Stimulated activated CD4-positive, alpha-beta T cell treated with anti-CD3 and anti-CD28 coated beads, Interleukin-4, amount 100 ng/mL, for 4 hours (primary cell): ENCODE measurements around the gene GFI1B.
"Not testable (repeated sequence)": the region's sequence is repeated elsewhere in the genome, so short reads cannot be mapped to it uniquely, and the experiment has no call there.

Experiments
- DNase-seq, 2 experiments: peaks; one replicate each; pipeline ENCODE4 v3.0.0-alpha.2; 2020

Gene GFI1B

DNA sequence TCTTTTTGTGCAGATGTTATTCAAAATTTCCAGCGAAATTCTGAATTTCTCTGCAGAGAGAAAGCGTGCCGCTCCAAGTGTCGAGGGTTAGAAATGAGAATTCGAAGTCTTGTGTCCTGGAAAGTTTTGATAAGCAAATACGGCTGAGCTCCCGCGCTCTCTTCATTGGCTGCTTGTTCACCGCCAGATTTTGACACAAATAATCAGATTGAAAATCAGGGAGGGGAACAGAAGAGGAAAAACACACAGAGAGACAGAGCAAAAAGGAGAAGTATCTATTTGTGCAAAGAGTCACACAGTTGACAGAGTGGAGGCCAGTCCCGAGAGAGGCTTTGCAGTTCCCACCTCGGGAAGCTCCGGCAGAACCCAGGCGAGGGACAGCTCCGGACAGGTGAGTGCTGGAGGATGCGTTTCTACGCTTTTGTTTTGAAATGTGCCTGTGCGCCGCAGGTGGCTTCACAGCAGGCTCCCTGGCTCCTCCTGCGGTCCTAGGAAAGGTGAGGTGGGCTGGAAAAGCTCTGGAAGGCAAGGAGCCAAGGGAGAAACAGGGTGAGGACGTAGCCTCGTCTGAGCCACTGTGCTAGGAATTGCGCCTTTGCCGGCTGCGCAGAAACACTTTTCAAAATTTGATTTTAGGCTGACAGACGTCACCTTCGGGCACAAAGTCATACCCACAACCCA, at the start of gene GFI1B:
GFI1B (plus strand) TSS at position 244 of the 681 bp plus-strand sequence. CDS start 7,985 bp downstream, outside the sequence.
- DNase-seq, result no peak

DNA sequence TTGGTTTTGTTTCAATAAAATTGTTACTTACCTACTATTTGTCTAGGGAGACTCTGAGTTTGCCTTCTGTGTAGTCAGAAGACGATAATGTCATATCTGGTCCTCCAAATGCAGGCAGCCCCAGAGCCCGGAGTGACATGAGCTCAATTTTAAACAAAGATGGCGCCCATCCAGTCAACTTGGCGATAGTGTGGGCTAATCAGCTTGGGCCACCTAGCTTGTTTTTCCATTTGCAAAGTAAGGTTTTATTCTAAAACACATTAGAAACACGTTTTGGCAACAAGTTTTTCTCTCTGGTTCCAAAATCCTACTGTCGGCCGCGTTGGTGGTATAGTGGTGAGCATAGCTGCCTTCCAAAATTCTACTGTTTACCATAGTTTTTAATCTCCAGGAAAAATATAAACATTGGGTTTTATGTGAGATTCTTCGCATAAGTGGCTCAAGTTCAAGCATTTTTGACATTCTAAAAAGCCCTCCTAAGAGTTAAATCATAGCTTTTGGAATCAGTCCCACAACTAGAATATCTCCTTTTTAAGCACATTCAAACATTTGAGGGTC, 47.2 kb upstream of the GFI1B start:
- DNase-seq, result no peak

DNA sequence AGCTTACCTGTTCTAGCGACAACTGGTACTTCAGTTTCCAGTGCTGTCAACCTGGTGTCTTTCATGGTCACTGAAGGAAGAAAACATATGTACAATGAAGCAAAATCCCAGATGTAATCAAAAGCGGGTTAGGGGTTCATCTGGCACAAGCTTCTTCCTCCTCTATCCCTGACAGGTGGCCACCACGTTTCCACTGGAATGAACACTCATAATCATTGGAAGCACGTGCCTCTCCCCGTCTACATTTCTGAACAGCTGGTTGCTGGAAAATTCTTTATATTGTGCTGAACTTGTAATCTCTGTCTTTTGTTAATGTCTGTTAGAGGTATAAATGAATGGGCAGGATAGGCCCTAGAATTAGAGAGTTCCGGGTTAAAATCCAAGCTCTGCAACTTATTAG, 43.5 kb upstream of the GFI1B start:
- DNase-seq, result no peak

DNA sequence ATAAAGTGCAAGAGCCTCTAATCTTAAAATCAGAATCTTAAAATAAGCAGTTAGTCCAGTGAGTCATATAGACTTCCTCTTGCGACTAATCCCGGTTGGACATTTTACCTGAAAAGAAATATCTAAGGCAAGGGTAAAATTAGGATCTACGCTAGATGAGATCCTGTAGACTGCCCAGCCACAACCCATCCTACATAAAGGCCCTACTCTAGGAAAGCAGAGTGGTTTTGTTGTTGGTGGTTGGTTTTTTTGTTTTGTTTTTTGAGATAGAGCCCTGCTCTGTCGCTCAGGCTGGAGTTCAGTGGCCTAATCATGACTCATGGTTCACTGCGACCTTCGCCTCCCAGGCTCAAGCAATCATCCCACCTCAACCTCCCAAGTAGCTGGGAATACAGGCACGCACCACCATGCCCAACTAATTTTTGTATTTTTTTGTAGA, 41.0 kb upstream of the GFI1B start:
- DNase-seq, result no peak

DNA sequence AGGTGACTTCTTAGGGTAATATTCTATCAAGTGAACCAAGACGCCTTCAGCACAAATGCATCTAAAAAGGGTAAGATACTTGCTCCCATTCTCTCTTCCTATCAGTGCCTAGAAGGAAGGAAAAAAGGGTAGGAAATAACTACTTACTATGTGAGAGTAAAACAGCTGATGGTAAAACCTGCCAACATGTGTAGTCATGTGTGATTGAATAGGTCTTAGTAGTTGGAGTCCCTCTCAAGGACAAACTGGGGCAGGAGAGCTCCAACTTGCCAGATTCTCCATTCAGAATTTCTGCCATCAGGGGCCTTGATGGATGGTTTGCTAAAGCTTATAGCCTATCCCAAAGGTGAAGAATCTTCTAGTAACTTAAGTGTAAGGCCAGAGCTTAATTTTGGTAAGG, 39.3 kb upstream of the GFI1B start:
- DNase-seq, result no peak

DNA sequence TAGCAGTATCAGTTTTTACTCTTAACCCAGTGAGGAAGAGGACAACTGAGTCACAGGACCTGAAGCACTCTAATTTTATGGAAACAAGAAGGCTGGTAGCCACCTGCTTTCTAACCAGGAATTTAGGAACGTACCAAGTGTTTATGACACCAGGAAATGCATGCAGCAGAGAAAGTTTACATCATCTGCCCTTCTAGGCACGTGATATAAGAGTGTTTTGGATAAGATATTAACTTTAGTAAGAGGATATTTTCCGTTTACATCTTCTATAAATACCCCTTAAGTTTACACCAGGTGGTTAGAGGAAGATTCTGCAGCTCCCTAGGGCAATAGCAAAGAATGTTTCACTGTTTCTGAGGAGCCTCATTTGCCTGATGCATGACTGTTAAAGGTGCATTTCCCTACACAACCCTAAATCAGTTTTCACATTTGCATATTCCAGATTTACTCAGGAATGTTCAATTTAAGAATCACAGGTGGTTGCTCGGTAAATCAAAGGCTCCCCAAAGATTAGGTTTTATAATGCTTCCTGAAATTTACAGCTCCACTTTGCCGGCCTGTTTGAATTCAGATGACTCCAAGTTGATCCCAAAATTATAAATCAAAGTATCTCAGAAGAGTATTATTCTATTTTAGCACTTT, 35.8 kb upstream of the GFI1B start:
- DNase-seq, result no peak

DNA sequence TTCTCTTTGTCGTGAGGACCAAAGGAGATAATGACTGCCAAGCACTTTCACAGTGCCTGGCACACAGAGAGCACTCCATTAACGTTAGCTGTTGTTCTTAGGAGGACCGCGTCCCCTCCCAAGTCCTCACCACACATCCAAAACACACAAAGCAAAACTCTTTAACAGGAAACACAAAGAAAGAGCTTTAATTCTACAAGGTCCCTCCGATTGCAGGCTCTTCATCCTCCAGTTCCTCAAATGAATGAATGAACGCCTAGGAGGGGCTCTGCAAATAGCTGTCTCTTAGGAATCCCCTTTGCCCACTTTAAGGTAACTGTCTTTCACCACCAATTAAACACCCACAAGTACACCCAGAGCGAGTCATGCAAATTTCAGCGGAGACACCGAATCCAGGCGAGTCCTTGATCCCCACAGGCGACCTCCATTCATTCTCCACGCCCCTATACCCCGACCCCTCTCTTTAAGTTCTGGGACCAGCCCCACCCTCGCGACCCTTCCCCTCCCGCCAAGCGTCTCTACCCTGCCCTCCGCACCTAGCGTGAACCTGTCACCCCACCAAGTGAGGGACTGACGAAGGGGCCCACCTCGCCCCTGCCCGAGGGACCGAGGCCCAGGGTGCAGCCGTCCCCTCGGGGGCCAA, 34.7 kb upstream of the GFI1B start:
- DNase-seq, result peak in 1 of 2 experiments; percentile 1

DNA sequence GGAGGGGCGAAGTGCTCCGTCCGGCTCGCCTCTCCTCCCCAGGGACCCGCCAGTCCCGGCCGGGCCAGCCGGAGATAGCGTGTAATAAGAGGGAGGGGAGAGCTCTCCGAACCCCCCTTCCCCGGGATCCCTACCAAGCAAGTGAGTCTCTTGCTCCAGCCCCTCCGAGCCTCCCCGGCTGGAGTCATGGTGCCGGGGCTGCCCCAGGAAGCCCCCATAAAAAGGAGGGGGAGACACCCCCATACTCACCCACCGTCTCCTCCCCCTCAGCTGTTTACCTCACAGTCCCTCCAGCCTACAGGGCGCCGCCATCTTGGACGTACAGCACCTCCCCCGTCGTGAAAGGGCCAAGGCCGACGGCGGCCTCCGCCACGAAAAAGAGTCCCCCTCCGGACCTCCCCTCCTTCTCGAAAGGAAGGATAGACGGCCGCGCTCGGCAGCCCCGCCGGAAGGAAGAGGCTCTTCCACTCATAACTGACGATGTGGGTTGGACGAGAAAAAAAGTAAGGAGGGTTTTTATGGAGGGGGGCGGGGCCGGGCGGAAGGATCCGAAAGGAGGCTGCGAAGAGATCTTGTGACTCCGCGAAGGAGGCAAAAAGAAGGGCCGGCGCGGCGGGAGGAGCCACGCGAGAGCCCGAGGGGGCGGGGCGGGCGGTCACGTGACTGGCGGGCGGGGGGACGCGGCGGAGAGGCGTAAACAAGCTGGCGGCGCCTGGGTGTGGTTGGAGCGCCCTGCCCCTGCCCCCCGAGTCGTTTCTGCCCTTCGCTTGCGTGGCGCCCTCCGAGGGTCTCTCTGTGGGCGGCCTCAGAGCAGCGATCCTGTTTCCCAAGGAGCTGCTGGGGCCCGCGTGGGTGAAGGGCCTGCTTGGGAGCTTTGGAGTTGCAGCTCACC, 34.0 kb upstream of the GFI1B start, which contains the start of gene TSC1:
TSC1 (minus strand) TSS at position 323 of the 892 bp plus-strand sequence. CDS start 15,744 bp downstream, outside the sequence.
- DNase-seq, result peak; percentile 96 to 99

DNA sequence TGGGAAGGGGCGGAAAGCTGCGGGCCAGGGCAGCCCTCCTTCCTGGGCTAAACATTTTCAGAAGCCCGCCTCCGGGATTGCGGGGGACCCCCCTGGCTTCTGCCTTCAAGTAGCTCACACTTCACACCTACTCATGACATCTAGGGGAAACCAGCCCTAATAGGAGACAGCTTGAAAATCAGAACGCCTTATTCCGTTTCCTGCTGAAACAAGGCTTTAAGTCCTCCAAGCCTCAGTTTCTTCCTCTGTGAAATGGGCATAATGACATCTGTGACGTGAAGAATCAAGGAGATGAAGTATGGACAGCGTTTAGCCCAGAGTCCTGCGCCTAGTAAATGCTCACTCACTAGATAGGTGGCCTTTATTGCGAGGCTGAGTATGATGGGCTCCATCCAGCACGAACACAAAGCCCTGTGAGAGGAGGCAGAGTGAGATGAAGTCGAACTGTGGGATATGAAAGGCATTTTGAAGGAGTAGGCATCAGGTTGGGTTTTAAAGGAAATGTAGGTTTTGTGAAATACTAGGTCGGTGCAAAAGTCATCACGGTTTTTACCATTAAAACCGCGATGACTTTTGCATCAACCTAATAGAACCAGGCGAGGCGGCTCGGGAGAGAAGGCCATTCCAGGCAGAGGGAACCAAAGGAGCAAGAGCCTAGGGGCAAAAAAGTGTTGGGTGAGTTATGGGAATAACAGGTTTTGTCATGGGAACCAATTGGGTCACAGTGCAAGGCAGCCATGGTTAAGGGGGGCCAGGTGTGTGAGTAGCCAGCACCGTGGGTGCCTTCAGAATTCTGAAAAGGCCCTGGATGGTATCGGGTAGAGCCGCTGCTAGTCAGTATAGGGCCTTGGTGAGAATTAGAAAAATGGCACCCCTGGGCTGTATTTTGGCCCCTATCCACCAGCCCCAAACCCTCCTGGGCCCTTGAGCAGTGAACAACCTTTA, 33.0 kb upstream of the GFI1B start:
- no peak for DNase-seq

DNA sequence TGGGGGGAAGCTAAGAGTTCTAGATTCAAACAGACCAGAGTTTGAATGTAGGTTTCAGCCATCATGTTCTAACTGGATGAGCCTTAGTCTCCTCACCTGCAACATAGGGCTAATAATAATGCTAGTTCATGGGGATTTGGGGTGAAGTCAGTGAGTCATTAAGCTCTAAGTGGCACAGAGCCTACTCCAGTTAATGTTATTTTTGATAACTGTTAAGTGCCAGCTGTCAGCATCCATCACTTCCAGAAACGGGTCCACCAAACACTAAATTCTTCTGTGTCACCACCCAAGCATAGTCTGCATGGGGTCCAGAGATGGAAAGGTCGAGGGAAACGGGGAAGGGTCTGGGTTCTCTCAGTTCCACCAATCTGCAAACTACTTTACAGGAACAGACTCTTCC, 32.3 kb upstream of the GFI1B start:
- no peak for DNase-seq

DNA sequence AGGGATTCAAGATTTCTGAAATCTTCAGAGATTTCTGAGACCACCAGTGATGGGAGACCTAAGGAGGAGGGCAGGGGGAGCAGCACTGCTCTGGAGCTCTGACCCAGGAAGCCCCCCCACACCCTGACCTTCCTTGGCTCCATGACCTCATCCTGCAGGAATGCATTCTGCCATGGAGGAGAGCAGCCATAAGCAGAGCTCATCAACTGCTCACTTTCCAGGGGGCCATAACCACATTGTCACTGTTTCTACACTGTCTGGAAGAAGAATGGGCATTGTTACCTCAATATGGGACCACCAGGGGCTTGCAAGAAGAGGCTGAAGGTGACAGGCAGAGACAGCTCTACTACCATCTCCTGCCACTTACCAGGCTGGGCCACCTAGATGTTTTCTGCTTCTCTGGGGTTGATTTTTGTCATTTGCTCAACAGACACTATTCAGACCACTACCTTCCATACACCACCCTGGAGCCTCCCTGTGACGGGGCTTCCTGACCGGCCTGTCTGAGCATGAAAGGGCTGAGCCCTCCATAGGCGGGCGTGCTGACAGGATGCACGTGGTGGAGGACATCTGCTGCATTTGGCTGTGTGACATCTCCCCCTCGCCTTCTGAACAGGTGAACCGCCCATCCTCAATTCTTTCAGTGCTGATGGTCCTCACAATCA, 31.7 kb upstream of the GFI1B start:
- no peak for DNase-seq

DNA sequence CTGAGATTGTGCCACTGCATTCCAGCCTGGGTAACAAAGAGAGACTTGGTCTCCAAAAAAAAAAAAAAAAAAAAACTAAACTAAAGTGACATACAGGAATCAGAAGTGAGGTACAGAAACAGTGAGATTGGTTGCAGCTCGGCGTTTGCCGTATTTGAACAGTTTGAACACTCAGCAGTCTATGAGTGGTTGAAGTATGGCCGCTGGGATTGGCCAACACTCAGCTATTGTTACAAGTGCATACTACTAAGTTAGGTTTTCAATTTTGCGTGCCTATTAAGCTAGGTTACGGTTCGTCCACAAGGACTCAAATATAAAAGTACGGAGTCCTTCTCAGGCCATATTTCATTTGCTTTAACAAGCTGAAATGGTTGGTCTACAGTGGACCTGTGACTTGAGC, 30.7 kb upstream of the GFI1B start:
- DNase-seq, result no peak

DNA sequence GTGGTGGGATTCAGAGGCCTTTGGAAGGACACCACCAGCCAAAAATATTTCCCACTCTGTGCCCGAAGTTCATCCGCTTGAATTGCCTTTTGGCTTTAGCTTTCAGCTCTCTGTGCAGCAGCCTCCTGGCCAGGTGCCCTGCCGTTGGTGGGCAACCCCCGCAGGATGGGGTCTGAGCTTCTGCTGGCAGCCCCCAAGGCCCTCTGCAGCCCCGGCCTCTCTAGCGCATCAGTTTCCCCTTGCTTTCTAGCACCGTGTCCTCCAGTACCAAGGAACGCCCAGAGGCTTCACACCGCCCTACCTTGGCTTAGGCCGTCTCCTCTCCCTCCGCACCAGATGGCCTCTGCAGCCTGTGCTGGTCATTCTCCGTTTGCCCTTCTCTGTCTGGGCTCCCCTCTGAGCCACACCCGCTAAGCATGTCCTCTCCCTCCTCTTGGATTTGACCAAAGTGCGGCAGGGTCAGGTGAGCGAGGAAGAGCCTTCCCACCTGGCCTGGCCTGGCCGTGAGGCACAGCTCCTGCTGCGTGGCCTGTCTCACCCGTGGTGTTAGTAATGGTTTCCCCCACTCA, 29.9 kb upstream of the GFI1B start:
- DNase-seq, result no peak

DNA sequence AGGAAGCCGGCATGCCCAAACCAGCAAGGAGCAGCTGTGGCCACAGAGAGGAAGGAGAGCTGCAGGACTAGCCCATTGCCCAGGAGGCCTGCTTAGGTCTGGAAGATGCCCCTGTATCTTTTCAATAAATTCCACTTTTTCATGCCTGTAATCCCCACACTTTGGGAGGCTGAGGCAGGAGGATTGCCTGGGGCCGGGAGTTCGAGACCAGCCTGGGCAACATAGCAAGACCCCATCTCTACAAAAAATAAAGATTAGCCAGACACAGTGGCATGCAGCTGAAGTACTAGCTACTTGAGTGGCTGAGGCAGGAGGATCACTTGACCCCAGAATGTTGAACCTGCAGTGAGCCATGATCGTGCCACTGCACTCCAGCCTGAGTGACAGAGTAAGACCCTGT, 28.8 kb upstream of the GFI1B start:
- DNase-seq, result no peak

DNA sequence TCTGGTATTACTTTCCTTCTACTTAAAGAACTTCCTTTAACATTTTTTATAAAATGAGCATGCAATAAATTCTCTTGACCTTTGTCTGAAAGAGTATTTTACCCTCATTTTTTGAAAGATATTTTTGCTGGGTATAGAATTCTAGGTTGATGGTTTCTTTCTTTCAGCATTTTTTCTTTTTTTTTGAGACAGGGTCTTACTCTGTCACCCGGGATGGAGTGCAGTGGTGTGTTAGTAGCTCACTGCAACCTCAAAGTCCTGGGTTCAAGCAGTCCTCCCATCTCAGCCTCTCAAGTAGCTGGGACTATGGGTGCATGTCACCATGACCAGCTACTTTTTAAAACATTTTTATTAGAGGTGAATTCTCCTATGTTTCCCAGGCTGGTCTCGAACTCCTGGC, 23.4 kb upstream of the GFI1B start:
- DNase-seq, result no peak

DNA sequence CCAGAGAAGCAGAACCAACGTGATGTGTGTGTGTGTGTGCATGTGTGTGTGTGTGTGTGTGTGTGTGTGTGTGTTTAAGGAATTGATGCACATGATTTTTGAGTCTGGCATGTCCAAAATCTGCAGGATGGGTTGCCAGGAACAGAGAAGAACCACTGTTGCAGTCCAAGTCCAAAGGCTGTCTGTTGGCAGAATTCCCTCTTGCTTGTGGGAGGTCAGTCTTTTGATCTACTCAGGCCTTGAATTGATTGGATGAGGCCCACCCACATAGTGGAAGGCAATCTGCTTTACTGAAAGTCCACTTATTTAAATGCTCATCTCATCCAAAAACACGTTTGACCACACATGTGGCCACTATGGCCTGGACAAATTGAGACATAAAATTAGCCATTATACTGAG, 22.7 kb upstream of the GFI1B start:
- DNase-seq, result no peak

DNA sequence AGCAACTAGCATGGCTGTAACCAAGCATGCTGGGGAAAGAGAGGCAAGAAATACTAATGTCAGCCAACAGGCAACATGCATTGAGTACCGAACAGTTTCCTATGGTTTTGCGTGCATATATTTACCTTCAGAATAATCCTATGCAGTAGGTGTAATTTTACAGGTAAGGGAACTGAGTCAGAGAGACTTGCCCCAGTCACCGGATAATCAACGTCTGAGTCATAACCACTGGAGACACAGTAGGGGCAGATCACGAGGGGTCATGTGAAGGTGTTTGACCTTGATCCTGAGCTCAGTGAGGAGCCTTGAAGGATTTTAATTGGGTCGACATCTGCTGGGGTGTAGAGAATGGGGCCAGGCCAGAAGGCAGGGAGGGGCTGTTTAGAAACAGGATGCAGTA, 20.7 kb upstream of the GFI1B start:
- DNase-seq, result no peak

DNA sequence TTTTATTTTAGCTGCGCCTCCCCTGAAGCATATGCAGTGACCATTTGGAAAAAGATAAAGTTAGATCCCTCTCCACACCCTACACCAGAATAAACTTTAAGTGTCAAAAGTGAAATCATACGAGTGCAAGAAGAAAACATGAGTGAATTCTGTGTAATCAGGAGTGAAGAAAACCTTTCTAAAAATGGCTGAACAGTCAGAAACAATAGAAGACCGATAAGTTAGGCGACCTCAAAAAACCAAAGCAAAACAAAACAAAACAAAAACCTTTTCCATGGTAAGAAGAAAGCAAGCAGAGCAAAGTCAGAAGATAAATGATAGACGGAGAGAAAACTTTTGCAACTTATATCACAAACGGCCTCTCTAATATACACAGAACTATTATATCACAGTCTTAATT, 17.5 kb upstream of the GFI1B start:
- no peak for DNase-seq

DNA sequence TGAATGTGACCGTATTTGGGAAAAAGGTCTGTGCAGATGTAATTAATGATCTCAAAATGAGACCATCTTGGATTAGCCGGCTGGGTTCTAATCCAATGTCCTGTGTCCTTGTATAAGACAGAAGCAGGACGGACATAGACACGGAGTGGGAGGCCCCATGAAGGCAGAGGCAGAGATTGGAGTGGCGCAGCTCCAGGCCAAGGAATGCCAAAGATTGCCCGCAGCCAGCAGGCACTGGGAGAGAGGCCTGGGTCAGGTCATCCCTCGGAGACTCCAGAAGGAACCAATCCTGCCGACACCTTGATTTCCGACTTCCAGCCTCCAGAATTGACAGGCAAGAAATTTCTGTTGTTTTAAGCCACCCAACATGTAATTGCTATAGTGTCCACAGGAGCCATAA, 13.0 kb upstream of the GFI1B start:
- DNase-seq, result no peak

DNA sequence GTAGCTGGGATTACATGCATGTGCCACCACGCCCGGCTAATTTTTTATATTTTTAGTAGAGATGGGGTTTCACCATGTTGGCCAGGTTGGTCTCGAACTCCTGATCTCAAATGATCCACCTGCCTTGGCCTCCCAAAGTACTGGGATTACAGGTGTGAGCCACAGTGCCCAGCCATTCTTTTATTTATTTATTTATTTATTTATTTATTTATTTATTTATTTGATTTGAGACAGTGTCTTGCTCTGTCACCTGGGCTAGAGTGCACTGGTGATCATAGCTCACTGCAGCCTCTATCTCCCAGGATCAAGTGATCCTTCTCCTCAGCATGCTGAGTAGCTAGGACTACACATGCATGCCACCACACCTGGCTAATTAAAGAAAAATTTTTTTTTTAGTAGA, 10.6 kb upstream of the GFI1B start:
- DNase-seq, result not testable (repeated sequence)

DNA sequence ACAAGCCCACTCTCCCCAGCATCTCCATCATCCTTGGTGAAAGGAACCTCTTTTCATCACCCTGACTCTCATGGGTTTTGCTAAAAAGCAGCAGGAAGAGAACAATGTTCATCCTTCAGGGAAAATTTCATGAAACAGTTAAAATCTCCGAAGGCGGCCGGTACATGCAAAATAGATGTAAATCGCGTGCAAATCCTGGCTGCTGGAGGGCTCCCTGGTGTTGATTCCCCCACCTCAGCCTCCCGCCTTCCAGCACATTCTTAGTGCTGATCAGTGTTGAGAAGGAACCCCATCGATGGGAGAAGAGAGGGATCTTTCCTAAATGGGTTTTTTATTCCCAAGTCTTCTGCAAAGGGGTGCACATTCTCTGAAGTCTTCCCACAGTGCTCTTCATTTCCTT, 8.7 kb upstream of the GFI1B start:
- DNase-seq, result no peak
